GM10266 (cell line): Measurements from ENCODE around the gene XYLT2.

Experiments
- DNase-seq: peaks from one replicate; pipeline ENCODE4 v3.0.0; 2012; ENCODE audit errors: extremely low spot score
- CTCF ChIP-seq: IDR thresholded peaks from 2 replicates; pipeline ENCODE4 v1.5.1; 2012; ENCODE audit warnings: mild to moderate bottlenecking, low read depth; ENCODE audit not compliant: control insufficient read depth, insufficient read depth; ENCODE audit errors: missing control alignments

Gene XYLT2

GRCh38 chr17:50356892-50357510, 11.1 kb downstream of the XYLT2 start:
- no peak for DNase-seq
- no peak for TF ChIP-seq CTCF

GRCh38 chr17:50358177-50358576, 12.3 kb downstream of the XYLT2 start:
- TF ChIP-seq CTCF = no peak
- no peak for DNase-seq

GRCh38 chr17:50359005-50359699, 13.2 kb downstream of the XYLT2 start:
- DNase-seq = no peak
- no peak for TF ChIP-seq CTCF

GRCh38 chr17:50359998-50360461, 14.1 kb downstream of the XYLT2 start:
- TF ChIP-seq CTCF = no peak

GRCh38 chr17:50360486-50361115, 14.7 kb downstream of the XYLT2 start:
- no peak for TF ChIP-seq CTCF
- DNase-seq = no peak

More at GRCh38 chr17:50359998-50360461, 14.1 kb downstream of the XYLT2 start:
- no peak for DNase-seq

GRCh38 chr17:50361561-50362480, 15.9 kb downstream of the XYLT2 start:
- DNase-seq = peak; percentile 81
- TF ChIP-seq CTCF = peak; percentile 75
